ENCODE data around the gene CFAP91. TPM values are rescaled to one million over a fixed set of nuclear protein-coding genes. Genes with fewer than 3 reads are reported as not detected.

The CFAP91 gene
- total RNA-seq, 1 experiment from 2014 or later, result 1.5 TPM

DNA sequence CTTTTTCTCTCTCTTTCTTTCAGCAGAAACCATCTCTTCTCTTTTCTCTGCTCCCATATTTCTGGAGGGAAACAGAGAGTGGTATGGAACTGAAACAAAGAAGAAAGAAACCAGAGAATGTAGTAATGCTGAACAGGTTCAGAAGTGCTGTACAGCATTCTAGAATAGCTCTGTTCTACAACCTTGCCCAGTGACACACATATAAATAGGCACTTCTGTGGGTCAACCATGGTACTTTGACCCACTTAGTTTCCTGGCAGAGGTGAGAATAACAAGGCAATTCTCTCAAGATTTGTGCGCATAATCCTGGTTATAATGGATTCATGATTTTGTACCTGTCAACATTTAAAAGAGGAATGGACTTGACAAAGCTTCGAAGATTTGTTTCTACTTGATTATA is 12.3 kb downstream of the CFAP91 start:
- no peaks in the 10 kb centered on the region for H3K27me3 Mint-ChIP-seq (ENCODE audit: unreplicated experiment)
- TF ChIP-seq, protein P1, sequence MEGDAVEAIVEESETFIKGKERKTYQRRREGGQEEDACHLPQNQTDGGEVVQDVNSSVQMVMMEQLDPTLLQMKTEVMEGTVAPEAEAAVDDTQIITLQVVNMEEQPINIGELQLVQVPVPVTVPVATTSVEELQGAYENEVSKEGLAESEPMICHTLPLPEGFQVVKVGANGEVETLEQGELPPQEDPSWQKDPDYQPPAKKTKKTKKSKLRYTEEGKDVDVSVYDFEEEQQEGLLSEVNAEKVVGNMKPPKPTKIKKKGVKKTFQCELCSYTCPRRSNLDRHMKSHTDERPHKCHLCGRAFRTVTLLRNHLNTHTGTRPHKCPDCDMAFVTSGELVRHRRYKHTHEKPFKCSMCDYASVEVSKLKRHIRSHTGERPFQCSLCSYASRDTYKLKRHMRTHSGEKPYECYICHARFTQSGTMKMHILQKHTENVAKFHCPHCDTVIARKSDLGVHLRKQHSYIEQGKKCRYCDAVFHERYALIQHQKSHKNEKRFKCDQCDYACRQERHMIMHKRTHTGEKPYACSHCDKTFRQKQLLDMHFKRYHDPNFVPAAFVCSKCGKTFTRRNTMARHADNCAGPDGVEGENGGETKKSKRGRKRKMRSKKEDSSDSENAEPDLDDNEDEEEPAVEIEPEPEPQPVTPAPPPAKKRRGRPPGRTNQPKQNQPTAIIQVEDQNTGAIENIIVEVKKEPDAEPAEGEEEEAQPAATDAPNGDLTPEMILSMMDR (IDR thresholded peaks at IDR 0.05; ENCODE audit: unreplicated experiment), result no peak
- no peak overlapping the region for H3K4me3 Mint-ChIP-seq (ENCODE audit: low read depth, unreplicated experiment)
- H3K36me3 Mint-ChIP-seq (ENCODE audit: insufficient read depth, unreplicated experiment), result no peaks in the 10 kb centered on the region
- H3K9me3 Mint-ChIP-seq (ENCODE audit: low read depth, unreplicated experiment), result no peaks in the 10 kb centered on the region
- no peak overlapping the region for H3K27ac Mint-ChIP-seq (ENCODE audit: unreplicated experiment)
- no peaks in the 10 kb centered on the region for H3K4me1 Mint-ChIP-seq (ENCODE audit: low read depth, unreplicated experiment)
- CTCF ChIA-PET, result no interaction called here
- DNase-seq, result no peak
- intact Hi-C loops (cut with micrococcal nuclease; ENCODE audit: unreplicated experiment), result no loop called here
- no TSS peak for BruUV-seq (replicated peaks)

DNA sequence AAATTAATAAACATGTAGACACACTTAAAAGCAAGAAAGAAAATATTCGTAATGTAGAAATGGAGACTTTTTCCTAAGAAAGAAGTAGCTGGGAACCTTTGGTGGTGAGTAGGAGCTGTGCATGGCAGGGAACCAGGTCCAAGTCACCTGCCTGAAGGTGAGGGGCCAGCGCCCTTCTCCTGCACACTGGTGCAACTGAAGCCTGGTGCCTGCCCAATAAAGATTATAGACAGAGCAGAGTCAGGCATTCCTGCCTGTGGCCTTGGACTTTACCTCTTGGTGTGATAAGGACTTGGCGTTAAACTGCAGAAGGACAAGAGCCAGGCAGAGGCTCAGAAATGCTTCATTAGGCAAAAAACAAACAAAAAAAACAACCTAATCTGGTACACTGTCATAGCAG is 14.2 kb downstream of the CFAP91 start:
- BruUV-seq (replicated peaks), result no TSS peak
- no peaks in the 10 kb centered on the region for H3K36me3 Mint-ChIP-seq (ENCODE audit: insufficient read depth, unreplicated experiment)
- no peak for DNase-seq
- H3K4me1 Mint-ChIP-seq (ENCODE audit: low read depth, unreplicated experiment), result no peaks in the 10 kb centered on the region
- TF ChIP-seq, protein P1 (IDR thresholded peaks at IDR 0.05; ENCODE audit: unreplicated experiment), result no peak
- intact Hi-C loops (cut with micrococcal nuclease; ENCODE audit: unreplicated experiment), result no loop called here
- H3K27ac Mint-ChIP-seq (ENCODE audit: unreplicated experiment), result no peak overlapping the region
- no peaks in the 10 kb centered on the region for H3K9me3 Mint-ChIP-seq (ENCODE audit: low read depth, unreplicated experiment)
- no peaks in the 10 kb centered on the region for H3K27me3 Mint-ChIP-seq (ENCODE audit: unreplicated experiment)
- CTCF ChIA-PET, result no interaction called here
- H3K4me3 Mint-ChIP-seq (ENCODE audit: low read depth, unreplicated experiment), result no peak overlapping the region

DNA sequence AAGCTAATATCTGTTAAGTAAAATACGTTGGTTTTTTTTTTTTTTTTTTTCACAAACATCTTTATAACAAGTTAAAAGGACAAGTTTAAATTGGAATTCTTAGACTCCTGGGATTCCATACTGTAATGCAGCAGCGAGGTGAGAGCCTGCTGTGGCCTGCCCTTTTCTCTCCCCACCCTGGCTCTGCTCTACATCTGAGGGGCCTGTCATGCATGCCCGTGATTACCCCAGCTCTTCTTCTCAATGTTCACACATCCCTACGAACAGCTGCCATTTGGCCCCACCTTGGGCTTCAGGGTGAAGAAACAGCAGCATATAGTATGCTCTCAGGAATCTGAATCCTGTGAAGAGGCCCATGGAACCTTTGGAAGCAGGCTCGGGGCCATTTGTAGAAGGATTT is 14.7 kb downstream of the CFAP91 start:
- H3K9me3 Mint-ChIP-seq (ENCODE audit: low read depth, unreplicated experiment), result no peaks in the 10 kb centered on the region
- no peaks in the 10 kb centered on the region for H3K27me3 Mint-ChIP-seq (ENCODE audit: unreplicated experiment)
- no peak for DNase-seq
- H3K4me1 Mint-ChIP-seq (ENCODE audit: low read depth, unreplicated experiment), result no peaks in the 10 kb centered on the region
- no peaks in the 10 kb centered on the region for H3K36me3 Mint-ChIP-seq (ENCODE audit: insufficient read depth, unreplicated experiment)
- no TSS peak for BruUV-seq (replicated peaks)
- CTCF ChIA-PET, result no interaction called here
- H3K4me3 Mint-ChIP-seq (ENCODE audit: low read depth, unreplicated experiment), result no peak overlapping the region
- TF ChIP-seq, protein P1 (IDR thresholded peaks at IDR 0.05; ENCODE audit: unreplicated experiment), result no peak
- intact Hi-C loops (cut with micrococcal nuclease; ENCODE audit: unreplicated experiment), result no loop called here
- no peak overlapping the region for H3K27ac Mint-ChIP-seq (ENCODE audit: unreplicated experiment)

- intact Hi-C loops (cut with micrococcal nuclease; ENCODE audit: unreplicated experiment), result no loop called here
- no peak for DNase-seq
- no peaks in the 10 kb centered on the region for H3K9me3 Mint-ChIP-seq (ENCODE audit: low read depth, unreplicated experiment)
- BruUV-seq (replicated peaks), result no TSS peak
- no peaks in the 10 kb centered on the region for H3K27me3 Mint-ChIP-seq (ENCODE audit: unreplicated experiment)
- no peaks in the 10 kb centered on the region for H3K36me3 Mint-ChIP-seq (ENCODE audit: insufficient read depth, unreplicated experiment)
- H3K4me1 Mint-ChIP-seq (ENCODE audit: low read depth, unreplicated experiment), result no peaks in the 10 kb centered on the region
- CTCF ChIA-PET, result no interaction called here
- no peak overlapping the region for H3K27ac Mint-ChIP-seq (ENCODE audit: unreplicated experiment)
- H3K4me3 Mint-ChIP-seq (ENCODE audit: low read depth, unreplicated experiment), result no peak overlapping the region
- TF ChIP-seq, protein P1 (IDR thresholded peaks at IDR 0.05; ENCODE audit: unreplicated experiment), result no peak
Measured at GRCh38 chr3:119723022-119723421, 20.2 kb downstream of the CFAP91 start.

DNA sequence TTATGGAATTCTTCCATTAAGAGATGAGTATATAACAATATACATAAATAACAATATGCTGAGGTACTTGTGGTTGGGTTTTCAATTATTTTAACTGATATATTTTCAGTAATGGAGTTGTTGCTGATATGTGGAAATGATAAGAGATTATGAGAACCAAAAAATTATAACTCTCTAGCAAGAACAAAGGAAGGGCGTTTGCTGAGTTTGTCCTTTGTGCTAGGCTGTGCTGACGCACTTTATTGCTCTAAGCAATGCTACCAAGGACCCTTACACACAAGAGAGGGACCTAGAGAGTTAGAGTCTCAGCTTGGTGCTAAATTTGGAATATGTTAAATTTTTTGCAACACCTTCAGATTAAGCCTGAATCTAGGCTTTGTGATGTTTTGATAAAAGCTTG is 24.1 kb downstream of the CFAP91 start:
- no peaks in the 10 kb centered on the region for H3K9me3 Mint-ChIP-seq (ENCODE audit: low read depth, unreplicated experiment)
- H3K36me3 Mint-ChIP-seq (ENCODE audit: insufficient read depth, unreplicated experiment), result no peaks in the 10 kb centered on the region
- BruUV-seq (replicated peaks), result no TSS peak
- no peaks in the 10 kb centered on the region for H3K4me1 Mint-ChIP-seq (ENCODE audit: low read depth, unreplicated experiment)
- TF ChIP-seq, protein P1 (IDR thresholded peaks at IDR 0.05; ENCODE audit: unreplicated experiment), result no peak
- H3K4me3 Mint-ChIP-seq (ENCODE audit: low read depth, unreplicated experiment), result no peak overlapping the region
- DNase-seq, result no peak
- CTCF ChIA-PET, result no interaction called here
- H3K27me3 Mint-ChIP-seq (ENCODE audit: unreplicated experiment), result no peaks in the 10 kb centered on the region
- intact Hi-C loops (cut with micrococcal nuclease; ENCODE audit: unreplicated experiment), result no loop called here
- H3K27ac Mint-ChIP-seq (ENCODE audit: unreplicated experiment), result no peak overlapping the region
